Loucy (cell line): Measurements from ENCODE around the gene CSF3R.

Experiments used
- H2AFZ ChIP-seq: fragments of 200-600 bp; sonication (generic); 2 replicates; pipeline ENCODE4 v1.6.0; 2016; ENCODE audit warnings: antibody characterized with exemption, mild to moderate bottlenecking, low read length, moderate library complexity
- H3F3A ChIP-seq: fragments of 200-600 bp; 2 replicates; pipeline ENCODE4 v1.6.0; 2016; ENCODE audit warnings: antibody characterized with exemption, low read depth, mild to moderate bottlenecking
- H3K27me3 ChIP-seq: fragments of 200-600 bp; sonication (generic); 2 replicates; pipeline ENCODE4 v1.6.1; 2014; ENCODE audit warnings: low read length, mild to moderate bottlenecking; ENCODE audit not compliant: insufficient read depth, poor library complexity, severe bottlenecking
- H3K36me3 ChIP-seq: fragments of 200-600 bp; sonication (generic); 2 replicates; pipeline ENCODE4 v1.6.1; 2016; ENCODE audit warnings: low read length; ENCODE audit not compliant: insufficient read depth
- H3K4me1 ChIP-seq: fragments of 200-600 bp; sonication (generic); 2 replicates; pipeline ENCODE4 v1.5.1; 2014; ENCODE audit warnings: low read length, mild to moderate bottlenecking; ENCODE audit not compliant: insufficient read depth, poor library complexity, severe bottlenecking
- H3K4me2 ChIP-seq: fragments of 200-600 bp; sonication (generic); 2 replicates; pipeline ENCODE4 v1.6.0; 2014; ENCODE audit warnings: antibody characterized with exemption, low read length, low read depth, mild to moderate bottlenecking; ENCODE audit not compliant: poor library complexity, severe bottlenecking
- H3K4me3 ChIP-seq: fragments of 200-600 bp; sonication (generic); 2 replicates; pipeline ENCODE4 v1.5.1; 2014; ENCODE audit warnings: low read length, mild to moderate bottlenecking, mixed read lengths; ENCODE audit not compliant: poor library complexity, severe bottlenecking
- H3K79me2 ChIP-seq: fragments of 200-600 bp; sonication (generic); 2 replicates; pipeline ENCODE4 v1.6.1; 2014; ENCODE audit warnings: low read length; ENCODE audit not compliant: insufficient read depth
- H3K9ac ChIP-seq: fragments of 200-600 bp; sonication (generic); 2 replicates; pipeline ENCODE4 v1.6.0; 2014; ENCODE audit warnings: mild to moderate bottlenecking, low read depth, low read length, moderate library complexity; ENCODE audit not compliant: poor library complexity, severe bottlenecking
- H3K9me2 ChIP-seq: fragments of 200-600 bp; sonication (generic); replicated peaks from 2 replicates; pipeline ENCODE4 v1.6.1; 2016; ENCODE audit warnings: low read depth, low read length, mixed read lengths
- H3K9me3 ChIP-seq: fragments of 200-600 bp; sonication (generic); 2 replicates; pipeline ENCODE4 v1.6.1; 2014; ENCODE audit warnings: mild to moderate bottlenecking, antibody characterized with exemption, low read length, low read depth; ENCODE audit not compliant: insufficient read depth
- H4K20me1 ChIP-seq: fragments of 200-600 bp; sonication (generic); 2 replicates; pipeline ENCODE4 v1.6.0; 2014; ENCODE audit warnings: antibody characterized with exemption, low read length, mild to moderate bottlenecking; ENCODE audit not compliant: insufficient read depth, poor library complexity, severe bottlenecking
- CTCF ChIP-seq: fragments of 200-600 bp; sonication (generic); conservative IDR thresholded peaks from 2 replicates; pipeline ENCODE4 v1.5.1; 2014; ENCODE audit warnings: mild to moderate bottlenecking, antibody characterized with exemption, low read length
- EZH2phosphoT487 ChIP-seq: fragments of 200-600 bp; IDR thresholded peaks from 2 replicates; pipeline ENCODE4 v1.6.1; 2018; ENCODE audit warnings: antibody characterized with exemption, mild to moderate bottlenecking, moderate library complexity, borderline replicate concordance

Gene CSF3R

GRCh38 chr1:36482724-36483388 is at the start of gene CSF3R:
TSS of gene CSF3R (minus strand) at chr1:36482913. CDS start at chr1:36479496, 3,417 bp downstream.
- no peak within 1 kb of the TSS for H3K9ac ChIP-seq
- no peaks in the 10 kb centered on the region for H3K79me2 ChIP-seq
- H2AFZ ChIP-seq: no peak within 1 kb of the TSS
- no peaks in the 10 kb centered on the region for H3K9me2 ChIP-seq
- no peak for TF ChIP-seq EZH2phosphoT487
- no peak for TF ChIP-seq CTCF
- no peaks in the 10 kb centered on the region for H3K36me3 ChIP-seq
- no peaks in the 10 kb centered on the region for H3K9me3 ChIP-seq
- no peaks in the 10 kb centered on the region for H3K27me3 ChIP-seq
- H4K20me1 ChIP-seq: no peaks in the 10 kb centered on the region
- no peaks in the 10 kb centered on the region for H3F3A ChIP-seq
- H3K4me1 ChIP-seq: no peaks in the 10 kb centered on the region
- no peak within 1 kb of the TSS for H3K4me2 ChIP-seq
- H3K4me3 ChIP-seq: no peak within 1 kb of the TSS

GRCh38 chr1:36531833-36532232 is 49.1 kb upstream of the CSF3R start:
- TF ChIP-seq EZH2phosphoT487 (no peak), CTCF (no peak)

GRCh38 chr1:36530791-36531190 is 48.1 kb upstream of the CSF3R start:
- Histone ChIP-seq H3K9me3 (no peaks in the 10 kb centered on the region), H3K27me3 (no peaks in the 10 kb centered on the region), H3K4me1 (no peaks in the 10 kb centered on the region), H3K4me3 (no peak overlapping the region), H3K79me2 (no peaks in the 10 kb centered on the region), H4K20me1 (no peaks in the 10 kb centered on the region), H3K36me3 (no peaks in the 10 kb centered on the region), H3K9me2 (no peaks in the 10 kb centered on the region), H3K9ac (no peak overlapping the region), H2AFZ (no peak overlapping the region), H3F3A (no peaks in the 10 kb centered on the region), H3K4me2 (no peak overlapping the region)
- TF ChIP-seq CTCF: no peak
- TF ChIP-seq EZH2phosphoT487: no peak

More at GRCh38 chr1:36531833-36532232, 49.1 kb upstream of the CSF3R start:
- Histone ChIP-seq H3K79me2 (no peaks in the 10 kb centered on the region), H3K4me3 (no peak overlapping the region), H3K4me2 (no peak overlapping the region), H3K36me3 (no peaks in the 10 kb centered on the region), H3K9me2 (no peaks in the 10 kb centered on the region), H3K27me3 (no peaks in the 10 kb centered on the region), H3K4me1 (no peaks in the 10 kb centered on the region), H3F3A (no peaks in the 10 kb centered on the region), H2AFZ (no peak overlapping the region), H4K20me1 (no peaks in the 10 kb centered on the region), H3K9ac (no peak overlapping the region), H3K9me3 (no peaks in the 10 kb centered on the region)
